ENCODE measurements around the gene NTM. TPM values are rescaled to one million over a fixed set of nuclear protein-coding genes. Genes with fewer than 3 reads are reported as not detected.

NTM gene
- total RNA-seq, 4 donors from 2014 or later: 1.4 to 2.8 (median 1.7) TPM

GRCh38 chr11:131744847-131745246 lies 374.4 kb downstream of the NTM start:
- no peak for DNase-seq
- no peaks in the 10 kb centered on the region for H3K27me3 ChIP-seq
- no peaks in the 10 kb centered on the region for H3K4me1 ChIP-seq
- H3K27ac ChIP-seq: no peak overlapping the region
- no peaks in the 10 kb centered on the region for H3K36me3 ChIP-seq
- no peaks in the 10 kb centered on the region for H3K9me3 ChIP-seq
- no peak overlapping the region for H3K4me3 ChIP-seq
- TF ChIP-seq CTCF (IDR thresholded peaks at IDR 0.05) (no peak), POLR2A (IDR thresholded peaks at IDR 0.05) (no peak)

GRCh38 chr11:131745405-131745804 lies 375.0 kb downstream of the NTM start:
- DNase-seq: no peak
- TF ChIP-seq CTCF (IDR thresholded peaks at IDR 0.05) (no peak), POLR2A (IDR thresholded peaks at IDR 0.05) (no peak)
- Histone ChIP-seq H3K4me3 (no peak overlapping the region), H3K27me3 (no peaks in the 10 kb centered on the region), H3K36me3 (no peaks in the 10 kb centered on the region), H3K27ac (no peak overlapping the region), H3K9me3 (no peaks in the 10 kb centered on the region), H3K4me1 (no peaks in the 10 kb centered on the region)

- Histone ChIP-seq H3K4me3 (no peak overlapping the region), H3K4me1 (no peaks in the 10 kb centered on the region), H3K27ac (no peak overlapping the region), H3K9me3 (no peaks in the 10 kb centered on the region), H3K36me3 (no peaks in the 10 kb centered on the region), H3K27me3 (no peaks in the 10 kb centered on the region)
- no peak for TF ChIP-seq CTCF (IDR thresholded peaks at IDR 0.05)
- TF ChIP-seq POLR2A (IDR thresholded peaks at IDR 0.05): no peak
- no peak for DNase-seq
Observed at GRCh38 chr11:131746201-131746600, 375.8 kb downstream of the NTM start.

- Histone ChIP-seq H3K4me3 (no peak overlapping the region), H3K36me3 (no peaks in the 10 kb centered on the region), H3K27me3 (no peaks in the 10 kb centered on the region), H3K9me3 (no peaks in the 10 kb centered on the region), H3K27ac (no peak overlapping the region), H3K4me1 (no peaks in the 10 kb centered on the region)
- peak in 2 of 3 donors; percentile 59 to 63 for DNase-seq
- TF ChIP-seq POLR2A (IDR thresholded peaks at IDR 0.05) (no peak), CTCF (IDR thresholded peaks at IDR 0.05) (peak in 4 of 6 experiments; percentile 51 to 60 (median 56))
Observed at GRCh38 chr11:131748151-131749050, 378.0 kb downstream of the NTM start.

GRCh38 chr11:131749101-131749500 lies 378.7 kb downstream of the NTM start:
- Histone ChIP-seq H3K27me3 (no peaks in the 10 kb centered on the region), H3K36me3 (no peaks in the 10 kb centered on the region), H3K4me3 (no peak overlapping the region), H3K9me3 (no peaks in the 10 kb centered on the region), H3K27ac (no peak overlapping the region), H3K4me1 (no peaks in the 10 kb centered on the region)
- DNase-seq: no peak
- TF ChIP-seq POLR2A (IDR thresholded peaks at IDR 0.05): no peak
- no peak for TF ChIP-seq CTCF (IDR thresholded peaks at IDR 0.05)

Data from Peyer's patch (tissue), 4 donors.